ENCODE measurements around the gene IGSF21. TPM values are rescaled to one million over a fixed set of nuclear protein-coding genes. Genes with fewer than 3 reads are reported as not detected.

Gene IGSF21
- total RNA-seq, 1 donor from 2014 or later, result 4.4 TPM

GRCh38 chr1:18396247-18396980, 288.8 kb downstream of the IGSF21 start:
- TF ChIP-seq, protein P1, sequence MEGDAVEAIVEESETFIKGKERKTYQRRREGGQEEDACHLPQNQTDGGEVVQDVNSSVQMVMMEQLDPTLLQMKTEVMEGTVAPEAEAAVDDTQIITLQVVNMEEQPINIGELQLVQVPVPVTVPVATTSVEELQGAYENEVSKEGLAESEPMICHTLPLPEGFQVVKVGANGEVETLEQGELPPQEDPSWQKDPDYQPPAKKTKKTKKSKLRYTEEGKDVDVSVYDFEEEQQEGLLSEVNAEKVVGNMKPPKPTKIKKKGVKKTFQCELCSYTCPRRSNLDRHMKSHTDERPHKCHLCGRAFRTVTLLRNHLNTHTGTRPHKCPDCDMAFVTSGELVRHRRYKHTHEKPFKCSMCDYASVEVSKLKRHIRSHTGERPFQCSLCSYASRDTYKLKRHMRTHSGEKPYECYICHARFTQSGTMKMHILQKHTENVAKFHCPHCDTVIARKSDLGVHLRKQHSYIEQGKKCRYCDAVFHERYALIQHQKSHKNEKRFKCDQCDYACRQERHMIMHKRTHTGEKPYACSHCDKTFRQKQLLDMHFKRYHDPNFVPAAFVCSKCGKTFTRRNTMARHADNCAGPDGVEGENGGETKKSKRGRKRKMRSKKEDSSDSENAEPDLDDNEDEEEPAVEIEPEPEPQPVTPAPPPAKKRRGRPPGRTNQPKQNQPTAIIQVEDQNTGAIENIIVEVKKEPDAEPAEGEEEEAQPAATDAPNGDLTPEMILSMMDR (IDR thresholded peaks at IDR 0.05; ENCODE audit: unreplicated experiment), result no peak
- no peaks in the 10 kb centered on the region for H3K4me1 Mint-ChIP-seq (ENCODE audit: unreplicated experiment)
- no peaks in the 10 kb centered on the region for H3K9me3 Mint-ChIP-seq (ENCODE audit: unreplicated experiment)
- DNase-seq (ENCODE audit: low spot score), result no peak
- H3K4me3 Mint-ChIP-seq (ENCODE audit: unreplicated experiment), result no peak overlapping the region
- no peaks in the 10 kb centered on the region for H3K36me3 Mint-ChIP-seq (ENCODE audit: low read depth, unreplicated experiment)
- no peak overlapping the region for H3K27ac Mint-ChIP-seq (ENCODE audit: unreplicated experiment)
- H3K27me3 Mint-ChIP-seq (ENCODE audit: unreplicated experiment), result no peaks in the 10 kb centered on the region

- Mint-ChIP-seq H3K4me1 (ENCODE audit: unreplicated experiment) (no peaks in the 10 kb centered on the region), H3K4me3 (ENCODE audit: unreplicated experiment) (no peak overlapping the region), H3K27me3 (ENCODE audit: unreplicated experiment) (no peaks in the 10 kb centered on the region), H3K9me3 (ENCODE audit: unreplicated experiment) (no peaks in the 10 kb centered on the region), H3K36me3 (ENCODE audit: low read depth, unreplicated experiment) (no peaks in the 10 kb centered on the region), H3K27ac (ENCODE audit: unreplicated experiment) (no peak overlapping the region)
- no peak for DNase-seq (ENCODE audit: low spot score)
- TF ChIP-seq, protein P1 (IDR thresholded peaks at IDR 0.05; ENCODE audit: unreplicated experiment), result no peak
These were observed 290.0 kb downstream of the IGSF21 start for GRCh38 chr1:18397641-18398040.

DNA sequence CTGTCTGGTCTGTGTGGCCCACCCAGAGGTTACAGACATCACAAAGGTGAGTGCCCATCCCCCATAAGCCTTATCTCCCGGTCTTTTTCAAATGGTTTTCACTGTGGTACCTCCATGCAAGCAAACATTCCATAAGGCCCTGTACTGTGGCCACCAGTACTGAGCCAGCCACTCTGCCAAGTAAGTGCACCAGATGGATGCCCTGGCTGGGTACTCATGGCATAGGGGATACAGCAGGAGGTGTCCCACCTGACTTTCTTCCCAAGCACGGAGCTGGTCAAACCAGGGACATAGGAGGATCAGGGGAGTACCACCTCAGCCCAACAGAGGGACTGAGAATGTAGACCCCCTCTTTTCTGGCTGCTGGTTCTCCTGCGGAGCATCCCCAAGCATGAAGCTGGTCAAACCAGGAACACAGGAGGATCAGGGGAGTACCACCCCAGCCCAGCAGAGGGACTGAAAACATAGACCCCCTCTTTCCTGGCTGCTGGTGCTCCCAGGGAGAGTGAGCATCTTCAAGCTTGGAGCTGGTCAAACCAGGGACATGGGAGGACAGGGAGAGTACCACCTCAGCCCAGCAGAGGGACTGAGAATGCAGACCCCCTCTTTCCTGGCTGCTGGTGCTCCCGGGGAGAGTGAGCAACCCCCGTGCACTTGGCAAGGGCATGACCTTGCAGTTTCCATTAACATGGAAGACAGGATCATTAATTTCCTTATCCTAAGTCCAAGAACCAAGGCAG, 291.4 kb downstream of the IGSF21 start:
- no peaks in the 10 kb centered on the region for H3K36me3 Mint-ChIP-seq (ENCODE audit: low read depth, unreplicated experiment)
- H3K27ac Mint-ChIP-seq (ENCODE audit: unreplicated experiment), result no peak overlapping the region
- DNase-seq (ENCODE audit: low spot score), result no peak
- H3K27me3 Mint-ChIP-seq (ENCODE audit: unreplicated experiment), result no peaks in the 10 kb centered on the region
- no peaks in the 10 kb centered on the region for H3K9me3 Mint-ChIP-seq (ENCODE audit: unreplicated experiment)
- no peak overlapping the region for H3K4me3 Mint-ChIP-seq (ENCODE audit: unreplicated experiment)
- peaks cover 6% of the 10 kb centered on the region for H3K4me1 Mint-ChIP-seq (ENCODE audit: unreplicated experiment)
- TF ChIP-seq, protein P1 (IDR thresholded peaks at IDR 0.05; ENCODE audit: unreplicated experiment), result peak; percentile 40

- H3K36me3 Mint-ChIP-seq (ENCODE audit: low read depth, unreplicated experiment), result no peaks in the 10 kb centered on the region
- TF ChIP-seq, protein P1 (IDR thresholded peaks at IDR 0.05; ENCODE audit: unreplicated experiment), result no peak
- H3K4me1 Mint-ChIP-seq (ENCODE audit: unreplicated experiment), result peaks cover 6% of the 10 kb centered on the region
- no peaks in the 10 kb centered on the region for H3K9me3 Mint-ChIP-seq (ENCODE audit: unreplicated experiment)
- H3K27me3 Mint-ChIP-seq (ENCODE audit: unreplicated experiment), result peaks cover 1% of the 10 kb centered on the region
- H3K27ac Mint-ChIP-seq (ENCODE audit: unreplicated experiment), result no peak overlapping the region
- no peak overlapping the region for H3K4me3 Mint-ChIP-seq (ENCODE audit: unreplicated experiment)
- DNase-seq (ENCODE audit: low spot score), result no peak
These were observed 292.9 kb downstream of the IGSF21 start for GRCh38 chr1:18400347-18401102.
